Lung microvascular endothelial cell (primary cell): Measurements from ENCODE around the gene PIK3R1. TPM values are rescaled to one million over a fixed set of nuclear protein-coding genes. Genes with fewer than 3 reads are reported as not detected.

Experiments
- DNase-seq, 2 donors: peaks; one replicate each; pipeline versions ENCODE4 v3.0.0 to v3.0.0-alpha.2; 2010; ENCODE audit warnings: low read depth in 2 of 2
- total RNA-seq: library from RNA; depleted of rRNA; stranded (reverse); fragments of >200 nt; gene quantifications from 2 replicates; pipeline ENCODE4 v1.2.1, GENCODE V29; 2014

Gene PIK3R1
- total RNA-seq, 1 donor from 2014 or later = 26.4 TPM

- DNase-seq = no peak
These were observed 134.6 kb downstream of the PIK3R1 start for GRCh38 chr5:68350176-68350575.
